IMR-90 (cell line): ENCODE results near the gene CDK6. TPM values are rescaled to one million over a fixed set of nuclear protein-coding genes. Genes with fewer than 3 reads are reported as not detected.

Experiments
- ATAC-seq: fragments of 200-7000 bp; cut with Tn5 transposase; 2 replicates; pipeline ENCODE4 v1.9.1; 2020; ENCODE audit warnings: low read depth, mild to moderate bottlenecking, moderate library complexity
- BruUV-seq: library from RNA; stranded (reverse); fragments of 400-500 nt; replicated peaks from 2 replicates; lab custom pipeline; 2021; lab: Mats Ljungman, UMichigan
- CTCF ChIA-PET: fragments of 300-600 bp; formaldehyde crosslinking; extraction: SDS; loops from one replicate; lab custom pipeline; 2021; ENCODE audit warnings: antibody characterized with exemption; lab: Yijun Ruan, JAX
- POLR2A ChIA-PET: fragments of 300-600 bp; sonication (Branson Sonifier 250); formaldehyde crosslinking; loops from one replicate; lab custom pipeline; 2022; ENCODE audit warnings: antibody characterized with exemption; ENCODE audit not compliant: unreplicated experiment; lab: Charles Lee
- DNase-seq: peaks from one replicate; pipeline ENCODE4 v3.0.0; 2013
- H2AFZ ChIP-seq: replicated peaks from 2 replicates; pipeline ENCODE3; 2013; ENCODE audit warnings: low read length, mild to moderate bottlenecking; ENCODE audit not compliant: poor library complexity
- H2AK5ac ChIP-seq: 2 replicates; pipeline ENCODE4 v1.6.1; 2013; ENCODE audit warnings: low read depth, low read length, inconsistent platforms
- H2AK9ac ChIP-seq: replicated peaks from 2 replicates; pipeline ENCODE3; 2013; ENCODE audit warnings: mild to moderate bottlenecking, low read depth, low read length, moderate library complexity; ENCODE audit not compliant: poor library complexity
- H2BK120ac ChIP-seq: 2 replicates; pipeline ENCODE4 v1.6.1; 2013; ENCODE audit warnings: low read depth, low read length, inconsistent platforms
- H2BK15ac ChIP-seq: 3 replicates; pipeline ENCODE4 v1.6.1; 2013; ENCODE audit warnings: low read depth, low read length, inconsistent platforms
- H2BK20ac ChIP-seq: 2 replicates; pipeline ENCODE4 v1.6.1; 2013; ENCODE audit warnings: low read depth, mild to moderate bottlenecking, inconsistent platforms, low read length, moderate library complexity
- H2BK5ac ChIP-seq: 2 replicates; pipeline ENCODE4 v1.6.1; 2013; ENCODE audit warnings: mild to moderate bottlenecking, low read depth, low read length, inconsistent platforms; ENCODE audit not compliant: poor library complexity, severe bottlenecking
- H3K14ac ChIP-seq: replicated peaks from 2 replicates; pipeline ENCODE4 v1.6.1; 2013; ENCODE audit warnings: low read depth, low read length, inconsistent platforms
- H3K18ac ChIP-seq: 2 replicates; pipeline ENCODE4 v1.6.1; 2013; ENCODE audit warnings: low read depth, low read length, control low read depth
- H3K23ac ChIP-seq: 2 replicates; pipeline ENCODE4 v1.6.1; 2013; ENCODE audit warnings: low read depth, low read length, inconsistent platforms
- H3K27ac ChIP-seq: 2 replicates; pipeline ENCODE4 v1.5.1; 2013; ENCODE audit warnings: mild to moderate bottlenecking, control low read depth, low read length; ENCODE audit not compliant: insufficient read depth
- H3K27me3 ChIP-seq: 2 replicates; pipeline ENCODE4 v1.6.1; 2013; ENCODE audit warnings: low read length; ENCODE audit not compliant: control insufficient read depth, insufficient read depth
- H3K36me3 ChIP-seq: 2 replicates; pipeline ENCODE4 v1.6.1; 2013; ENCODE audit warnings: low read length, mixed read lengths; ENCODE audit not compliant: control insufficient read depth, insufficient read depth
- H3K4ac ChIP-seq: 2 replicates; pipeline ENCODE4 v1.6.1; 2013; ENCODE audit warnings: low read depth, low read length, inconsistent platforms
- H3K4me1 ChIP-seq: 2 replicates; pipeline ENCODE4 v1.6.1; 2013; ENCODE audit warnings: low read length, mixed read lengths; ENCODE audit not compliant: control insufficient read depth, insufficient read depth
- H3K4me2 ChIP-seq: 2 replicates; pipeline ENCODE4 v1.6.1; 2013; ENCODE audit warnings: low read depth, mild to moderate bottlenecking, control low read depth, low read length, moderate library complexity
- H3K4me3 ChIP-seq: 2 replicates; pipeline ENCODE4 v1.5.1; 2013; ENCODE audit warnings: low read depth, mild to moderate bottlenecking, control low read depth, low read length, moderate library complexity; ENCODE audit not compliant: insufficient read depth
- H3K56ac ChIP-seq: 2 replicates; pipeline ENCODE4 v1.6.1; 2013; ENCODE audit warnings: low read length, inconsistent platforms; ENCODE audit not compliant: insufficient read depth; ENCODE audit errors: extremely low read depth
- H3K79me1 ChIP-seq, 2 experiments: 2 replicates each; pipeline ENCODE4 v1.6.1; 2013; ENCODE audit warnings: low read length in 2 of 2, inconsistent platforms in 1 of 2, low read depth in 1 of 2
- H3K9ac ChIP-seq: 2 replicates; pipeline ENCODE4 v1.6.1; 2013; ENCODE audit warnings: low read depth, low read length, control low read depth
- H3K9me1 ChIP-seq: 2 replicates; pipeline ENCODE4 v1.6.1; 2013; ENCODE audit warnings: low read length, inconsistent platforms; ENCODE audit not compliant: insufficient read depth
- H3K9me3 ChIP-seq: 2 replicates; pipeline ENCODE4 v1.6.1; 2013; ENCODE audit warnings: low read length; ENCODE audit not compliant: control insufficient read depth, insufficient read depth
- H4K20me1 ChIP-seq: 2 replicates; pipeline ENCODE4 v1.6.1; 2013; ENCODE audit warnings: low read length, inconsistent platforms; ENCODE audit not compliant: insufficient read depth
- H4K5ac ChIP-seq: 2 replicates; pipeline ENCODE4 v1.6.1; 2013; ENCODE audit warnings: mild to moderate bottlenecking, low read depth, low read length, control low read depth
- H4K8ac ChIP-seq, 2 experiments: 2 replicates each; pipeline ENCODE4 v1.6.1; 2013; ENCODE audit warnings: low read depth in 2 of 2, low read length in 2 of 2, control low read depth in 1 of 2, inconsistent platforms in 1 of 2
- H4K91ac ChIP-seq: 2 replicates; pipeline ENCODE4 v1.6.1; 2013; ENCODE audit warnings: low read depth, low read length, inconsistent platforms; ENCODE audit not compliant: insufficient read depth
- BHLHE40 ChIP-seq: fragments of 150-350 bp; IDR thresholded peaks from 2 replicates; pipeline ENCODE4 v1.6.1; 2016; ENCODE audit warnings: mild to moderate bottlenecking, low read depth, low read length
- CEBPB ChIP-seq: IDR thresholded peaks from 2 replicates; pipeline ENCODE4 v1.6.1; 2012; ENCODE audit warnings: low read depth, low read length, improper control_type of control experiment
- CHD1 ChIP-seq: IDR thresholded peaks from 2 replicates; pipeline ENCODE4 v1.6.1; 2012; ENCODE audit warnings: low read depth, low read length, improper control_type of control experiment
- FOS ChIP-seq: fragments of 150-350 bp; IDR thresholded peaks from 2 replicates; pipeline ENCODE4 v1.6.1; 2016; ENCODE audit warnings: low read depth, low read length
- MAFK ChIP-seq: IDR thresholded peaks from 2 replicates; pipeline ENCODE4 v1.6.1; 2012; ENCODE audit warnings: low read depth, low read length, improper control_type of control experiment
- MAZ ChIP-seq: IDR thresholded peaks from 2 replicates; pipeline ENCODE4 v1.6.1; 2012; ENCODE audit warnings: low read depth, mild to moderate bottlenecking, low read length, improper control_type of control experiment, moderate library complexity, borderline replicate concordance
- MXI1 ChIP-seq: IDR thresholded peaks from 2 replicates; pipeline ENCODE4 v1.6.1; 2012; ENCODE audit warnings: low read depth, mild to moderate bottlenecking, low read length, moderate library complexity, borderline replicate concordance
- POLR2A ChIP-seq: IDR thresholded peaks from 2 replicates; pipeline ENCODE4 v1.6.1; 2012; ENCODE audit warnings: mild to moderate bottlenecking, low read depth, low read length
- RAD21 ChIP-seq: IDR thresholded peaks from 2 replicates; pipeline ENCODE4 v1.6.1; 2012; ENCODE audit warnings: low read length, improper control_type of control experiment
- RCOR1 ChIP-seq: IDR thresholded peaks from 2 replicates; pipeline ENCODE4 v1.6.1; 2012; ENCODE audit warnings: mild to moderate bottlenecking, low read length, improper control_type of control experiment; ENCODE audit not compliant: insufficient replicate concordance
- SMC3 ChIP-seq: fragments of 150-350 bp; IDR thresholded peaks from 2 replicates; pipeline ENCODE4 v1.6.1; 2016; ENCODE audit warnings: low read depth, mild to moderate bottlenecking, antibody characterized with exemption, low read length, moderate library complexity
- WGBS, 2 experiments: methylation state at CpG; one replicate each; pipeline versions ENCODE4 v1.1.5 to v1.1.7; 2013; ENCODE audit warnings: missing lambda C conversion rate in 2 of 2; ENCODE audit not compliant: insufficient read length in 1 of 2; ENCODE audit errors: extremely low coverage in 2 of 2; 5-methylcytosine and 5-hydroxymethylcytosine counted together
- dilution Hi-C: fragments of 300-500 bp; cut with HindIII; formaldehyde crosslinking; loops from one replicate; pipeline ENCODE4 v1.14.3; 2018; ENCODE audit warnings: low sequenced_read_pairs; ENCODE audit not compliant: unreplicated experiment
- in situ Hi-C: fragments of 300-500 bp; cut with MboI; formaldehyde crosslinking; loops from 3 replicates; pipeline ENCODE4 v1.14.3; 2019; ENCODE audit warnings: low sequenced_read_pairs, inconsistent platforms, mixed read lengths
- intact Hi-C: fragments of 100-400 bp; cut with micrococcal nuclease; formaldehyde crosslinking; loops from 2 replicates; pipeline ENCODE4 v1.10.0; 2022
- polyA plus RNA-seq, 3 experiments: library from polyadenylated mRNA; depleted of rRNA; stranded (reverse); fragments of >200 nt; gene quantifications; 2 replicates each; pipeline ENCODE4 v1.2.3, GENCODE V29; 2012; ENCODE audit warnings: low replicate concordance in 1 of 3
- total RNA-seq: library from RNA; depleted of rRNA; stranded (reverse); fragments of >200 nt; gene quantifications from 2 replicates; pipeline ENCODE4 v1.2.3, GENCODE V29; 2012
- TF ChIP-seq, protein P1 (sequence below): fragments of 150-350 bp; IDR thresholded peaks from 2 replicates; pipeline ENCODE4 v1.6.1; 2017; ENCODE audit warnings: mild to moderate bottlenecking, antibody characterized with exemption, low read length, low read depth
- TF ChIP-seq, protein P2 (sequence below): conservative IDR thresholded peaks from 2 replicates; pipeline ENCODE4 v1.5.1; 2012; ENCODE audit warnings: mild to moderate bottlenecking, low read depth, low read length, improper control_type of control experiment

Gene CDK6
- total and polyA plus RNA-seq, 2 of the 4 experiments (the other 2 are of a cell fraction): 21.5 to 195 TPM

DNA sequence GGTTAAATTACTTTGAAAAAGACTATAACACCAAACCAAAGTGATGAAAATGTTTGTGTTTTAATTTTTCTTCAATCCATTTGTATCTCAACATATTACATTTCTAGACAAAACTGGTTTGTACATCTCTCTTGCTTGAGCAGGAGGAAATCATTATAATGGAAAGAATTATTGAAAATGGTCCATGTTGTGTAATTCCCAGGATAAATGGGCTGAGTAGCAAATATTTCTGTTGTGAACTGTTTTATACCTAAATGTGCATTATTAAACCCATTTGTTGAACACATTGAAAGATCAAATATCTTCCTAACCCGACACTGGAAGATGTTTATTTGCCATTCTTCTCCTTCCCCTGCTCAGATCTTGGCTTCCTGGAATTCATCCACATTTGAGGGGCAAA lies 14.1 kb upstream of the CDK6 start:
- H3K14ac ChIP-seq: no peak overlapping the region
- no peak overlapping the region for H2AFZ ChIP-seq
- intact Hi-C loops: no loop called here
- no peaks in the 10 kb centered on the region; the same call in 1 of the 2 replicates for H3K4me1 ChIP-seq
- in situ Hi-C loops: no loop called here
- H3K56ac ChIP-seq: no peak overlapping the region
- no peak overlapping the region for H2BK20ac ChIP-seq
- no peaks in the 10 kb centered on the region for H3K9me1 ChIP-seq
- H2BK5ac ChIP-seq: no peak overlapping the region
- no CpG with 5 or more reads among the region's 1 CpG for WGBS, 2 experiments
- no peak overlapping the region for H3K27ac ChIP-seq
- no peak overlapping the region for H3K4ac ChIP-seq
- no peak for DNase-seq
- H3K9me3 ChIP-seq: no peaks in the 10 kb centered on the region
- TF ChIP-seq MAZ (no peak), MAFK (no peak), MXI1 (no peak), CEBPB (no peak), SMC3 (no peak), RCOR1 (no peak), BHLHE40 (no peak), CHD1 (no peak), FOS (no peak), POLR2A (no peak), RAD21 (no peak)
- TF ChIP-seq, protein P1, sequence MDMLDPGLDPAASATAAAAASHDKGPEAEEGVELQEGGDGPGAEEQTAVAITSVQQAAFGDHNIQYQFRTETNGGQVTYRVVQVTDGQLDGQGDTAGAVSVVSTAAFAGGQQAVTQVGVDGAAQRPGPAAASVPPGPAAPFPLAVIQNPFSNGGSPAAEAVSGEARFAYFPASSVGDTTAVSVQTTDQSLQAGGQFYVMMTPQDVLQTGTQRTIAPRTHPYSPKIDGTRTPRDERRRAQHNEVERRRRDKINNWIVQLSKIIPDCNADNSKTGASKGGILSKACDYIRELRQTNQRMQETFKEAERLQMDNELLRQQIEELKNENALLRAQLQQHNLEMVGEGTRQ: no peak
- TF ChIP-seq, protein P2, sequence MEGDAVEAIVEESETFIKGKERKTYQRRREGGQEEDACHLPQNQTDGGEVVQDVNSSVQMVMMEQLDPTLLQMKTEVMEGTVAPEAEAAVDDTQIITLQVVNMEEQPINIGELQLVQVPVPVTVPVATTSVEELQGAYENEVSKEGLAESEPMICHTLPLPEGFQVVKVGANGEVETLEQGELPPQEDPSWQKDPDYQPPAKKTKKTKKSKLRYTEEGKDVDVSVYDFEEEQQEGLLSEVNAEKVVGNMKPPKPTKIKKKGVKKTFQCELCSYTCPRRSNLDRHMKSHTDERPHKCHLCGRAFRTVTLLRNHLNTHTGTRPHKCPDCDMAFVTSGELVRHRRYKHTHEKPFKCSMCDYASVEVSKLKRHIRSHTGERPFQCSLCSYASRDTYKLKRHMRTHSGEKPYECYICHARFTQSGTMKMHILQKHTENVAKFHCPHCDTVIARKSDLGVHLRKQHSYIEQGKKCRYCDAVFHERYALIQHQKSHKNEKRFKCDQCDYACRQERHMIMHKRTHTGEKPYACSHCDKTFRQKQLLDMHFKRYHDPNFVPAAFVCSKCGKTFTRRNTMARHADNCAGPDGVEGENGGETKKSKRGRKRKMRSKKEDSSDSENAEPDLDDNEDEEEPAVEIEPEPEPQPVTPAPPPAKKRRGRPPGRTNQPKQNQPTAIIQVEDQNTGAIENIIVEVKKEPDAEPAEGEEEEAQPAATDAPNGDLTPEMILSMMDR: no peak
- no peak overlapping the region for H4K5ac ChIP-seq
- no peak overlapping the region for H2BK120ac ChIP-seq
- dilution Hi-C loops: no loop called here
- no peak overlapping the region for H3K18ac ChIP-seq
- no peak overlapping the region for H3K4me2 ChIP-seq
- BruUV-seq: no TSS peak
- no peak overlapping the region for H4K91ac ChIP-seq
- H3K27me3 ChIP-seq: no peaks in the 10 kb centered on the region
- H3K4me3 ChIP-seq: no peak overlapping the region
- no peaks in the 10 kb centered on the region for H4K20me1 ChIP-seq
- no peak overlapping the region for H2BK15ac ChIP-seq
- H4K8ac ChIP-seq: no peak overlapping the region
- no peak overlapping the region for H2AK5ac ChIP-seq
- H3K79me1 ChIP-seq: no peaks in the 10 kb centered on the region
- ChIA-PET POLR2A (no interaction called here), CTCF (no interaction called here)
- no peak overlapping the region for H3K9ac ChIP-seq
- H2AK9ac ChIP-seq: no peak overlapping the region
- no peaks in the 10 kb centered on the region for H3K36me3 ChIP-seq
- H3K23ac ChIP-seq: no peak overlapping the region
- ATAC-seq: no peak
